ENCODE measurements around the gene MAMLD1. TPM values are rescaled to one million over a fixed set of nuclear protein-coding genes. Genes with fewer than 3 reads are reported as not detected.

Gene MAMLD1
- total and polyA plus RNA-seq, 2 of the 8 experiments (the other 6 are each of a cell fraction or from before 2014, with no cell fraction given) = 0.09 to 0.26 TPM

- Histone ChIP-seq H3K9ac (replicated peaks in 1 of 4; ENCODE audit: extremely low read depth in 1 of 4, low read depth in 3 of 4, low read length in 3 of 4) (no peak overlapping the region), H3K36me3 (ENCODE audit: control insufficient read depth in 2 of 4, insufficient read depth in 4 of 4, low read length in 3 of 4) (no peaks in the 10 kb centered on the region), H4K20me1 (replicated peaks in 1 of 2; ENCODE audit: control insufficient read depth in 1 of 2, insufficient read depth in 2 of 2, low read length in 2 of 2) (no peaks in the 10 kb centered on the region), H2BK20ac (ENCODE audit: low read length) (no peak overlapping the region), H3K27ac (ENCODE audit: low read depth, low read length) (no peak overlapping the region), H3K4ac (replicated peaks; ENCODE audit: insufficient read length, low read depth, low read length) (no peak overlapping the region), H3K23ac (ENCODE audit: insufficient read length) (no peak overlapping the region), H2BK120ac (replicated peaks; ENCODE audit: low read depth, low read length) (no peak overlapping the region), H3K18ac (ENCODE audit: extremely low read depth, low read length) (no peak overlapping the region), H3K4me2 (ENCODE audit: insufficient read depth in 1 of 2, low read depth in 2 of 2, low read length in 2 of 2) (peak overlapping the region; percentile 90 to 95), H3K79me2 (ENCODE audit: control insufficient read depth in 1 of 2, insufficient read depth in 2 of 2, low read length in 2 of 2) (no peaks in the 10 kb centered on the region), H3K4me3 (ENCODE audit: extremely low read depth in 1 of 4, insufficient read depth in 2 of 4, low read depth in 3 of 4, low read length in 4 of 4) (peak overlapping the region in 3 of 4 experiments; percentile 12 to 66 (median 15); a peak in 5 of 8 replicates), H2AK5ac (ENCODE audit: low read depth, low read length) (no peak overlapping the region), H4K91ac (replicated peaks; ENCODE audit: insufficient read length, low read length) (no peak overlapping the region), H3K23me2 (ENCODE audit: low read depth, low read length) (peaks cover 13% of the 10 kb centered on the region; the same call in 1 of the 2 replicates), H4K8ac (ENCODE audit: extremely low read depth, insufficient read depth, low read length) (no peak overlapping the region), H3K56ac (replicated peaks; ENCODE audit: insufficient read length, low read depth, low read length) (no peak overlapping the region), H2BK15ac (ENCODE audit: low read length) (no peak overlapping the region), H4K5ac (ENCODE audit: insufficient read length, low read depth, low read length) (no peak overlapping the region), H2AFZ (ENCODE audit: low read length) (no peak overlapping the region), H3K14ac (ENCODE audit: insufficient read length) (no peak overlapping the region), H3K9me3 (ENCODE audit: insufficient read depth in 2 of 2, low read depth in 1 of 2, low read length in 1 of 2) (no peaks in the 10 kb centered on the region), H3K79me1 (ENCODE audit: low read depth, low read length) (no peaks in the 10 kb centered on the region), H3K27me3 (replicated peaks in 1 of 4; ENCODE audit: control insufficient read depth in 3 of 4, extremely low read depth in 1 of 4, insufficient read depth in 3 of 4, low read length in 3 of 4) (peaks cover 38 to 68% (median 62%) of the 10 kb centered on the region in 4 experiments), H2BK12ac (ENCODE audit: low read depth, low read length) (no peak overlapping the region), H2BK5ac (ENCODE audit: low read depth, low read length) (no peak overlapping the region), H3K4me1 (replicated peaks in 1 of 4; ENCODE audit: control insufficient read depth in 3 of 4, insufficient read depth in 4 of 4, low read length in 3 of 4) (peaks cover 0 to 8% (median 4%) of the 10 kb centered on the region in 4 experiments; a peak in 5 of 7 replicates)
- peak in 1 of 2 experiments; percentile 47 for DNase-seq (ENCODE audit: low read depth in 1 of 2, low spot score in 2 of 2)
- no peak for TF ChIP-seq JUN (IDR thresholded peaks at IDR 0.05; ENCODE audit: low read depth, low read length)
- peak; percentile 20; the same call in 1 of the 2 replicates for TF ChIP-seq SUZ12 (IDR thresholded peaks at IDR 0.05; ENCODE audit: low read length)
- TF ChIP-seq EZH2 (IDR thresholded peaks at IDR 0.05; ENCODE audit: low read depth, low read length, severe bottlenecking) = peak; percentile 51
- peak; percentile 44; the same call in 1 of the 2 replicates for TF ChIP-seq EGR1 (IDR thresholded peaks at IDR 0.05; ENCODE audit: borderline replicate concordance, low read depth, low read length)
- CTCF ChIA-PET (ENCODE audit: partially characterized antibody) = interaction anchor here (0.6 to 3.6 kb wide), 9 partner anchors 49 to 424 kb away, joined by 3 to 12 read pairs (median 4); partner anchors contain the start of gene EOLA2
- no peak for FAIRE-seq
- POLR2A ChIA-PET (ENCODE audit: partially characterized antibody) = no interaction called here
- 2% methylated on average over 17 of the region's 37 CpGs; no CpG with 5 or more reads in 1 of the 2 experiments for WGBS, 2 experiments (ENCODE audit: extremely low coverage in 1 of 2, insufficient coverage in 1 of 2, insufficient read length in 1 of 2, insufficient replicate concordance in 2 of 2, low coverage in 1 of 2, low lambda C conversion rate in 2 of 2, missing lambda C conversion rate in 1 of 2)
Measured at GRCh38 chrX:150361777-150362351, 1.3 kb upstream of the MAMLD1 start.
